AG04450 (cell line): ENCODE data around the gene ACBD6. TPM values are rescaled to one million over a fixed set of nuclear protein-coding genes. Genes with fewer than 3 reads are reported as not detected.

Experiments
- CTCF ChIA-PET: fragments of 300-600, 350-600 bp; formaldehyde crosslinking; extraction: SDS; loops from one replicate; lab custom pipeline; 2022; ENCODE audit warnings: antibody characterized with exemption, inconsistent platforms; lab: Charles Lee
- POLR2A ChIA-PET: fragments of 350-600 bp; formaldehyde crosslinking; extraction: SDS; loops from one replicate; lab custom pipeline; 2021; ENCODE audit warnings: antibody characterized with exemption, inconsistent platforms; lab: Yijun Ruan, JAX
- DNase-seq: peaks from one replicate; pipeline ENCODE4 v3.0.0-alpha.2; 2011; ENCODE audit warnings: low read depth, low spot score
- H3K27ac ChIP-seq: one replicate; pipeline ENCODE4 v1.5.1; 2012; ENCODE audit warnings: low read depth, low read length, control low read depth
- H3K27me3 ChIP-seq: one replicate; pipeline ENCODE4 v1.6.0; 2012; ENCODE audit warnings: low read length; ENCODE audit not compliant: control insufficient read depth, insufficient read depth
- H3K4me3 ChIP-seq: 2 replicates; pipeline ENCODE4 v1.5.1; 2011; ENCODE audit warnings: mild to moderate bottlenecking, low read depth, low read length, control low read depth
- H3K9me3 ChIP-seq: 2 replicates; pipeline ENCODE4 v1.5.1; 2012; ENCODE audit warnings: low read length; ENCODE audit not compliant: control insufficient read depth, insufficient read depth
- polyA plus RNA-seq: library from polyadenylated mRNA; depleted of rRNA; stranded (reverse); fragments of >200 nt; gene quantifications from 2 replicates; pipeline ENCODE4 v1.2.3, GENCODE V29; 2011
- TF ChIP-seq, protein P1 (sequence below): IDR thresholded peaks from 2 replicates; pipeline ENCODE4 v1.5.1; 2011; ENCODE audit warnings: low read depth, low read length, control low read depth, inconsistent platforms

Gene ACBD6
- polyA plus RNA-seq, 1 experiment: 87.6 TPM

DNA sequence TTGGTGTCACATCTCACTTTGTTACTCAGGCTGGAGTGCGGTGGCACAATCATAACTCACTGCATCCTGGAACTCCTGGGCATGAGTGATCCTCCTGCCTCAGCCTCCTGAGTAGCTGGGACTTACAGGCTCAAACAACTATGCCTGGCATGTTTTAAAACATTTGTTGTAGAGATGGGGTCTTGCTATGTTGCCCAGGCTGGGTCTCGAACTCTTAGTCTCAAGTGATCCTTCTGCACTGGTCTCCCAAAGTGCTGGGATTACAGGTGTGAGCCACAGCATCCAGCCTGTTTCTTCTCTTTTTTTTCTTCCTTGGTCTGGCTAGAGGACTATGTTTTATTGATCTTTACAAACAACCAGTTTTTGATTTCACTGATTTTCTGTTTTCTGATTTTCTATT lies 207.7 kb downstream of the ACBD6 start:
- H3K27ac ChIP-seq: no peak overlapping the region
- no peak overlapping the region for H3K4me3 ChIP-seq
- TF ChIP-seq, protein P1, sequence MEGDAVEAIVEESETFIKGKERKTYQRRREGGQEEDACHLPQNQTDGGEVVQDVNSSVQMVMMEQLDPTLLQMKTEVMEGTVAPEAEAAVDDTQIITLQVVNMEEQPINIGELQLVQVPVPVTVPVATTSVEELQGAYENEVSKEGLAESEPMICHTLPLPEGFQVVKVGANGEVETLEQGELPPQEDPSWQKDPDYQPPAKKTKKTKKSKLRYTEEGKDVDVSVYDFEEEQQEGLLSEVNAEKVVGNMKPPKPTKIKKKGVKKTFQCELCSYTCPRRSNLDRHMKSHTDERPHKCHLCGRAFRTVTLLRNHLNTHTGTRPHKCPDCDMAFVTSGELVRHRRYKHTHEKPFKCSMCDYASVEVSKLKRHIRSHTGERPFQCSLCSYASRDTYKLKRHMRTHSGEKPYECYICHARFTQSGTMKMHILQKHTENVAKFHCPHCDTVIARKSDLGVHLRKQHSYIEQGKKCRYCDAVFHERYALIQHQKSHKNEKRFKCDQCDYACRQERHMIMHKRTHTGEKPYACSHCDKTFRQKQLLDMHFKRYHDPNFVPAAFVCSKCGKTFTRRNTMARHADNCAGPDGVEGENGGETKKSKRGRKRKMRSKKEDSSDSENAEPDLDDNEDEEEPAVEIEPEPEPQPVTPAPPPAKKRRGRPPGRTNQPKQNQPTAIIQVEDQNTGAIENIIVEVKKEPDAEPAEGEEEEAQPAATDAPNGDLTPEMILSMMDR: no peak
- no peaks in the 10 kb centered on the region for H3K27me3 ChIP-seq
- ChIA-PET CTCF (no interaction called here), POLR2A (no interaction called here)
- DNase-seq: no peak
- H3K9me3 ChIP-seq: no peaks in the 10 kb centered on the region

DNA sequence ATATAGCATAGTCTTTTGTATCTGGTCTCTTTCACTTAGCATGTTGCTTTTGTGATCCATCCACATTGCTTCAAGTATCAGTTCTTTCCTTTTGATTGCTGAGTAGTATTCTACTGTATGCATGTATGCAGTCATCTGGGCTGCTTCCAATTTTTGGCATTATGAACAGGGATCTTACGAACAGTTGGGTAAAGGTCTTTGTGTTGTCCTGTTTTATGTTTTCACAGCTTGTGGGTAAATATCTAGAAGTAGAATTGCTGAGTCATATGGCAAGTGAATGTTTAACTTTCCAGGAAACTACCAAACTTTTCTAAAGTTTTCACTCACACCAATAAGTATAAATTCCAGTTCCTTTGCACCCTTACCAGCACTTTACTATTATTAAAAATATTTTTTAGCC lies 211.4 kb downstream of the ACBD6 start:
- no peaks in the 10 kb centered on the region for H3K9me3 ChIP-seq
- POLR2A ChIA-PET: no interaction called here
- TF ChIP-seq, protein P1: no peak
- DNase-seq: no peak
- H3K27me3 ChIP-seq: no peaks in the 10 kb centered on the region
- H3K27ac ChIP-seq: no peak overlapping the region
- CTCF ChIA-PET: no interaction called here
- H3K4me3 ChIP-seq: no peak overlapping the region

DNA sequence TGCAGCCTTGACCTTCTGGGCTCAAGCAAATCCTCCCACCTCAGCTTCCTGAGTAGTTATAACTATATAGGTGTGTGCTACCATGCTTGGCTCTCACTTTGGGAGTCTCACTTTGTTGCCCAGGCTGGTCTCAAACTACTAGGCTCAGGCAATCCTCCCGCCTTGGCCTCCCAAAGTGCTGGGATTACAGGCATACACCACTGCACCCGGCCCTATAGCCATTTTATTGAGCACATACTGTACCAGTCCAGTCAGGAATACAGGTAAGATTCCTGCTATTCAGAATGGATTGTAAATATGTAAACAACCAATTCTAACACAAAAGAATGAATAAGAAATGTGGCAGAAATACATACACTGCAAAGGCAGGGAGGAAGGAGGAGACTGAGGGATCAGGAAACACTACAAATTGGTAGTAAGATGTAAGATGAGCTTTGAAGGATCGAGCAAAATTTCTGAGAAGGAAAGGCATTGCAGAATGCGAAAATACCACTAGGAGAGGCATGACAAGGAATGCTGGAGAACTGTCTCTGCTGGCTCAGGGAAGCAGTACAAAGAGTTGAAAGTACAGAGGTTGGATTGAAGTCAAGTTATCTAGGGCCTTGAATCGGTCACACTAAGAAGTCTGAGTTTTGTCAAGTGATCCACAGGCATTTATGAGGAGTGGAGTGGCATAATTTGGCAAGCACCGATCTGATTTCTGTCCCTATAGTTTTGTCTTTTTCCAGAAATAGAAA lies 211.9 kb downstream of the ACBD6 start:
- H3K27me3 ChIP-seq: no peaks in the 10 kb centered on the region
- ChIA-PET CTCF (interaction anchor here (0.6 kb wide), 1 partner anchor 59 kb away, joined by 6 read pairs; no protein-coding TSS in a partner anchor), POLR2A (no interaction called here)
- no peak overlapping the region for H3K27ac ChIP-seq
- DNase-seq: no peak
- TF ChIP-seq, protein P1: no peak
- H3K9me3 ChIP-seq: no peaks in the 10 kb centered on the region
- no peak overlapping the region for H3K4me3 ChIP-seq

DNA sequence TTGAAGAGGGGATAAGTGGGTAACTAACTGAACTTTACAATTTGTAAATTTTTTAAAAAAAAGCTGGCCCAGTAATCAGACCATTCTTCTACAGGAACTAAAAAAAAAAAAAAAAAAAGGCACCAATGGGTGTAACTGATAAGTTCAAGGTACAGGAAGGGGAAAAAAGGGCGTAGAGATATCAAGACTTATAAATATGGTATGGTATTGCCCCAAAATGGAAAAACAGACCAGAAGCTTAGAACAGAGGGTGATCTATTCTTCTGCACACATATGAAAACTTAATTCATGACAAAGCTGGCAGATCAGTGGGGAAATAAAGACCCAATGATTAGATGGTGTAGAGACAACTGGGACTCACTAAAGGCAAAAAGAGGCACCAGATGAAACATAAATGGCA lies 213.4 kb downstream of the ACBD6 start:
- DNase-seq: no peak
- H3K27ac ChIP-seq: no peak overlapping the region
- no peaks in the 10 kb centered on the region for H3K27me3 ChIP-seq
- POLR2A ChIA-PET: interaction anchor here (0.6 kb wide), 1 partner anchor 994 kb away, joined by 3 read pairs; no protein-coding TSS in a partner anchor
- no peaks in the 10 kb centered on the region for H3K9me3 ChIP-seq
- CTCF ChIA-PET: no interaction called here
- TF ChIP-seq, protein P1: no peak
- no peak overlapping the region for H3K4me3 ChIP-seq

DNA sequence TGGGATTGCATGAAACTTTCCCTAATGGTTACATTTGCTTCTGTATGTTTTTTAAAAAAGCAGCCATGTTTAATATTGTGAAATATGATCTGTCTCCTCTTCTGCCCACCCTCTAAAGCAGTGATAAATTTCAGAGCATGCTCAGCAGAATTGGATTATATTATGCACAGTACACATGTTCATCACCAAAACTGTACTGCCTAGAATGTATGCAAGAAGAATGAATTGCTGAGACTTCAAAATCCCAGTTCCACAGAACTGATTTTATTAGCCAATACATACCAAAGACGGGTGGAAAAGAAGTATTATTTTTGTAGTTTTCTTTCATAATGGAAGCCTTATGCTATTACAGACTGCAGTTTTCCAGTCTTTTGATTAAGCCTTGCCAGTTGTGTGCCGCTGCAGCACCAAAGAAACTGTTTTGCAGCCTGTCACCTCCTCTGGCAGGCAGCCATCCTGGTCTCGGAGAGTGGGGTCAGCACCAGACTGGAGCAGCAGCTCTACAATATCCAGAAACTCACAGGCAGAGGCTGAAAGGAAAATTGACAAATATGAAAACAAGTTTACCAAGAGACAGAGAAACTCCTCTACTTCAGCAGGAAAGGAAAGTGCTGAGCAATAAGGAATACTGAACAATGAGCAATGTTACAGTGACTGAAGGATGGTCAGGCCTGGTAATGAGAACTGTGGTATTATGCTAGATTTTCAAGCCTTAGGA lies 214.2 kb downstream of the ACBD6 start:
- POLR2A ChIA-PET: interaction anchor here (0.6 kb wide), 1 partner anchor 994 kb away, joined by 3 read pairs; no protein-coding TSS in a partner anchor
- no peaks in the 10 kb centered on the region for H3K9me3 ChIP-seq
- H3K27ac ChIP-seq: no peak overlapping the region
- H3K27me3 ChIP-seq: no peaks in the 10 kb centered on the region
- DNase-seq: no peak
- H3K4me3 ChIP-seq: no peak overlapping the region
- TF ChIP-seq, protein P1: no peak
- CTCF ChIA-PET: interaction anchor here (0.6 to 1.0 kb wide), 2 partner anchors 190 to 473 kb away, joined by 3 read pairs; no protein-coding TSS in a partner anchor
